Left lung (tissue), 10 donors: ENCODE results near the gene ATP2B1. TPM values are rescaled to one million over a fixed set of nuclear protein-coding genes. Genes with fewer than 3 reads are reported as not detected.

Experiments used
- ATAC-seq: fragments of 200-7000 bp; cut with Tn5 transposase; one replicate; pipeline ENCODE4 v1.9.1; 2020; ENCODE audit warnings: moderate library complexity
- DNase-seq, 4 donors: peaks; one replicate each; pipeline ENCODE4 v3.0.0-alpha.2; 2013 to 2020
- H3K27ac ChIP-seq, 2 donors: fragments of 200-600 bp; sonication (generic) in 1 of 2; one replicate each; pipeline versions ENCODE4 v1.5.0 to v1.8.0; 2020 to 2021
- H3K27me3 ChIP-seq, 2 donors: fragments of 200-600 bp; sonication (generic) in 1 of 2; one replicate each; pipeline versions ENCODE4 v1.5.0 to v1.8.0; 2020 to 2021
- H3K36me3 ChIP-seq, 2 donors: fragments of 200-600 bp; sonication (generic) in 1 of 2; one replicate each; pipeline versions ENCODE4 v1.5.0 to v1.8.0; 2020 to 2021
- H3K4me1 ChIP-seq, 2 donors: fragments of 200-600 bp; one replicate each; pipeline ENCODE4 v1.8.0; 2021
- H3K4me3 ChIP-seq, 2 donors: fragments of 200-600 bp; sonication (generic) in 1 of 2; one replicate each; pipeline versions ENCODE4 v1.5.0 to v1.8.0; 2020 to 2021; ENCODE audit warnings: mild to moderate bottlenecking in 1 of 2
- H3K9me3 ChIP-seq, 2 donors: fragments of 200-600 bp; sonication (generic) in 1 of 2; one replicate each; pipeline versions ENCODE4 v1.5.0 to v1.8.0; 2020 to 2021
- intact Hi-C, 2 donors: fragments of 100-400 bp; cut with DNase I; formaldehyde crosslinking; loops; one replicate each; pipeline versions ENCODE4 v1.11.2 to v1.14.2; 2022
- polyA plus RNA-seq, 6 donors: library from polyadenylated mRNA; unstranded; fragments of 120-200 nt; gene quantifications; one replicate each; pipeline ENCODE4 v1.2.1, GENCODE V29; 2013; ENCODE audit not compliant: insufficient read length in 6 of 6
- total RNA-seq, 2 donors: library from RNA; stranded (reverse); fragmentation: NEBNext Ultra II Directional; extraction: Animal tissue kit (Norgen Biotek cat#: 25700); gene quantifications; one replicate each; pipeline ENCODE4 v1.2.1, GENCODE V29; 2021
- TF ChIP-seq, protein P1 (sequence below), 2 donors: fragments of 200-600 bp; sonication (generic) in 1 of 2; IDR thresholded peaks; one replicate each; pipeline versions ENCODE4 v1.5.0 to v1.8.0; 2021; ENCODE audit warnings: antibody characterized with exemption in 2 of 2
- donor health status: DM: no; HTN: yes; CAD: no.
- donor health status: DM: no; HTN: no; CAD: no.

Gene ATP2B1
- total and polyA plus RNA-seq, 8 donors = 29.4 to 96.6 (median 88.7) TPM

- Histone ChIP-seq H3K4me3 (no peak overlapping the region), H3K27ac (no peak overlapping the region), H3K36me3 (peaks cover 0 to 4% of the 10 kb centered on the region in 2 donors), H3K9me3 (no peaks in the 10 kb centered on the region), H3K27me3 (no peaks in the 10 kb centered on the region), H3K4me1 (peaks cover 0 to 7% of the 10 kb centered on the region in 2 donors)
- ATAC-seq (no peak), DNase-seq (no peak)
- TF ChIP-seq, protein P1, sequence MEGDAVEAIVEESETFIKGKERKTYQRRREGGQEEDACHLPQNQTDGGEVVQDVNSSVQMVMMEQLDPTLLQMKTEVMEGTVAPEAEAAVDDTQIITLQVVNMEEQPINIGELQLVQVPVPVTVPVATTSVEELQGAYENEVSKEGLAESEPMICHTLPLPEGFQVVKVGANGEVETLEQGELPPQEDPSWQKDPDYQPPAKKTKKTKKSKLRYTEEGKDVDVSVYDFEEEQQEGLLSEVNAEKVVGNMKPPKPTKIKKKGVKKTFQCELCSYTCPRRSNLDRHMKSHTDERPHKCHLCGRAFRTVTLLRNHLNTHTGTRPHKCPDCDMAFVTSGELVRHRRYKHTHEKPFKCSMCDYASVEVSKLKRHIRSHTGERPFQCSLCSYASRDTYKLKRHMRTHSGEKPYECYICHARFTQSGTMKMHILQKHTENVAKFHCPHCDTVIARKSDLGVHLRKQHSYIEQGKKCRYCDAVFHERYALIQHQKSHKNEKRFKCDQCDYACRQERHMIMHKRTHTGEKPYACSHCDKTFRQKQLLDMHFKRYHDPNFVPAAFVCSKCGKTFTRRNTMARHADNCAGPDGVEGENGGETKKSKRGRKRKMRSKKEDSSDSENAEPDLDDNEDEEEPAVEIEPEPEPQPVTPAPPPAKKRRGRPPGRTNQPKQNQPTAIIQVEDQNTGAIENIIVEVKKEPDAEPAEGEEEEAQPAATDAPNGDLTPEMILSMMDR (IDR thresholded peaks at IDR 0.05) = no peak
- intact Hi-C loops = no loop called here
Observed at GRCh38 chr12:89538897-89539296, 169.7 kb downstream of the ATP2B1 start.

Other genes with a start within 250 kb of the ATP2B1 start
- 1 to 10 TPM; 7.8 to 8.9 TPM for gene GALNT4, start 184.0 kb downstream of the ATP2B1 start, total RNA-seq
- 10 to 100 TPM in 1 of 6 donors, 1 to 10 TPM in 5; 6.6 to 10.2 (median 7.5) TPM for gene GALNT4, start 184.0 kb downstream of the ATP2B1 start, polyA plus RNA-seq
- 10 to 100 TPM; 19.5 to 19.8 TPM for gene POC1B, start 182.8 kb downstream of the ATP2B1 start, total RNA-seq
- 10 to 100 TPM; 22.2 to 27.8 (median 24.4) TPM for gene POC1B, start 182.8 kb downstream of the ATP2B1 start, polyA plus RNA-seq